T-cell (primary cell): ENCODE data around the gene LSM8. TPM values are rescaled to one million over a fixed set of nuclear protein-coding genes. Genes with fewer than 3 reads are reported as not detected.

Experiments
- ATAC-seq, 4 experiments: fragments of 200-7000 bp in 3 of 4; fragments of 150-1000 bp in 1 of 4; cut with Tn5 transposase; replicated peaks in 1 of 4; 1 replicate in 3 of 4; 2 replicates in 1 of 4; pipeline ENCODE4 v1.10.0; 2021; ENCODE audit warnings: moderate library complexity in 3 of 4, mild to moderate bottlenecking in 2 of 4, moderate number of reproducible peaks in 1 of 4
- CTCF ChIA-PET, 2 donors: fragments of 300-600 bp; sonication (Branson Sonifier 250); formaldehyde crosslinking; loops; one replicate each; lab custom pipeline; 2022; ENCODE audit warnings: antibody characterized with exemption in 2 of 2; lab: Charles Lee
- POLR2A ChIA-PET, 2 donors: fragments of 300-600 bp; sonication (Branson Sonifier 250); formaldehyde crosslinking; loops; one replicate each; lab custom pipeline; 2022; ENCODE audit warnings: antibody characterized with exemption in 2 of 2; lab: Charles Lee
- DNase-seq, 35 experiments: peaks; one replicate each; pipeline versions ENCODE4 v3.0.0 to v3.0.0-alpha.2; 2013 to 2023
- H3K27ac ChIP-seq: one replicate; pipeline ENCODE4 v1.5.1; 2013; ENCODE audit warnings: low read length
- H3K27me3 ChIP-seq, 2 experiments: replicated peaks in 1 of 2; 1 replicate in 1 of 2; 2 replicates in 1 of 2; pipeline versions ENCODE4 v1.6.1 to v1.7.0; 2013; ENCODE audit warnings: low read length in 1 of 2, mixed read lengths in 1 of 2; ENCODE audit not compliant: control insufficient read depth in 2 of 2, insufficient read depth in 2 of 2; ENCODE audit errors: extremely low read depth in 1 of 2
- H3K36me3 ChIP-seq, 2 donors: 1 replicate in 1 of 2; 2 replicates in 1 of 2; pipeline versions ENCODE4 v1.6.1 to v1.7.0; 2013; ENCODE audit warnings: low read length in 1 of 2; ENCODE audit not compliant: control insufficient read depth in 2 of 2, insufficient read depth in 1 of 2; ENCODE audit errors: extremely low read depth in 1 of 2
- H3K4me1 ChIP-seq, 2 experiments: 1 replicate in 1 of 2; 2 replicates in 1 of 2; pipeline versions ENCODE4 v1.6.1 to v1.7.0; 2013; ENCODE audit warnings: low read length in 2 of 2, mixed read lengths in 1 of 2; ENCODE audit not compliant: insufficient read depth in 2 of 2, control insufficient read depth in 1 of 2; ENCODE audit errors: extremely low read depth in 1 of 2
- H3K4me3 ChIP-seq, 2 donors: 1 replicate in 1 of 2; 2 replicates in 1 of 2; pipeline versions ENCODE4 v1.5.1 to v1.7.0; 2013; ENCODE audit warnings: mild to moderate bottlenecking in 2 of 2, low read length in 1 of 2, moderate library complexity in 1 of 2; ENCODE audit not compliant: control insufficient read depth in 1 of 2; ENCODE audit errors: extremely low read depth in 1 of 2
- H3K9me3 ChIP-seq: 2 replicates; pipeline ENCODE4 v1.7.0; 2013
- H3K27ac Mint-ChIP-seq, 2 donors: one replicate each; pipeline ENCODE4 v1.8.0; 2020 to 2021; ENCODE audit warnings: mild to moderate bottlenecking in 2 of 2, mixed read lengths in 2 of 2
- H3K27me3 Mint-ChIP-seq, 2 donors: one replicate each; pipeline ENCODE4 v1.8.0; 2021 to 2022; ENCODE audit warnings: mixed read lengths in 2 of 2
- H3K36me3 Mint-ChIP-seq: one replicate; pipeline ENCODE4 v1.8.0; 2021; ENCODE audit warnings: mixed read lengths
- H3K4me1 Mint-ChIP-seq, 3 donors: one replicate each; pipeline ENCODE4 v1.8.0; 2020 to 2022; ENCODE audit warnings: mixed read lengths in 3 of 3, mild to moderate bottlenecking in 1 of 3
- H3K4me3 Mint-ChIP-seq, 3 donors: one replicate each; pipeline ENCODE4 v1.8.0; 2020 to 2022; ENCODE audit warnings: mild to moderate bottlenecking in 3 of 3, mixed read lengths in 3 of 3, moderate library complexity in 3 of 3
- H3K9me3 Mint-ChIP-seq, 3 donors: one replicate each; pipeline ENCODE4 v1.8.0; 2020 to 2022; ENCODE audit warnings: mixed read lengths in 3 of 3
- WGBS: methylation state at CpG from one replicate; pipeline ENCODE4 v1.1.5; 2013; ENCODE audit warnings: missing lambda C conversion rate; ENCODE audit not compliant: insufficient coverage; 5-methylcytosine and 5-hydroxymethylcytosine counted together
- total RNA-seq, 35 experiments: library from RNA in 6 of 35; stranded (reverse) in 6 of 35; fragments of 120-200 nt in 1 of 35; gene quantifications; one replicate each; pipeline versions ENCODE4 v1.2.1 to v1.2.4 and lab custom pipeline; 2013 to 2026

LSM8 gene
- total RNA-seq, 5 donors from 2014 or later (not counting 1 experiment from before 2014, with no cell fraction given) = 31.0 to 57.9 (median 51.5) TPM

DNA sequence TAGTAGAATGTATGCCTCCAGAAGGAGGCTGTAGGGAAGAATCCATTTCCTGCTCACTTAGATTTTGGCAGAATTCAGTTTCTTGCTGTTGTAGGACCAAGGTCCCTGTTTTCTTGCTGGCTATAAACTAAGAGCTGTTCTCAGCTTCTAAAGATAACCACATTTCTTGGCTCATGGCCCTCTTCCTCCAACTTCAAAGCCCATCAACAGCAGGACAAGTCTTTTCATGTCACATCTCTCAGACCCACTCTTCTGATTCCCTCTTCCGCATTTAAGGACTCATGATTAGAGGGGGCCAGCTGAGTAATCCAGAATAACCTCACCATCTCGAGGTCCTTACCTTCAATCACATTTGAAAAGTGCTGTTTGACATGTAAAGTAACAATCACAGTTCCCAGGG lies 8.2 kb upstream of the LSM8 start:
- H3K4me3 ChIP-seq = no peak overlapping the region
- H3K4me1 ChIP-seq = no peaks in the 10 kb centered on the region
- Mint-ChIP-seq H3K4me3 (no peak overlapping the region), H3K27me3 (peaks cover 26 to 33% of the 10 kb centered on the region in 2 donors), H3K36me3 (no peaks in the 10 kb centered on the region), H3K27ac (no peak overlapping the region), H3K9me3 (no peaks in the 10 kb centered on the region), H3K4me1 (no peaks in the 10 kb centered on the region)
- no peaks in the 10 kb centered on the region for H3K36me3 ChIP-seq
- ChIA-PET CTCF (no interaction called here), POLR2A (no interaction called here)
- no peak for DNase-seq
- H3K27ac ChIP-seq = no peak overlapping the region
- H3K9me3 ChIP-seq = no peaks in the 10 kb centered on the region
- WGBS = no CpG with 5 or more reads among the region's 2 CpGs
- no peaks in the 10 kb centered on the region for H3K27me3 ChIP-seq
- ATAC-seq = no peak

DNA sequence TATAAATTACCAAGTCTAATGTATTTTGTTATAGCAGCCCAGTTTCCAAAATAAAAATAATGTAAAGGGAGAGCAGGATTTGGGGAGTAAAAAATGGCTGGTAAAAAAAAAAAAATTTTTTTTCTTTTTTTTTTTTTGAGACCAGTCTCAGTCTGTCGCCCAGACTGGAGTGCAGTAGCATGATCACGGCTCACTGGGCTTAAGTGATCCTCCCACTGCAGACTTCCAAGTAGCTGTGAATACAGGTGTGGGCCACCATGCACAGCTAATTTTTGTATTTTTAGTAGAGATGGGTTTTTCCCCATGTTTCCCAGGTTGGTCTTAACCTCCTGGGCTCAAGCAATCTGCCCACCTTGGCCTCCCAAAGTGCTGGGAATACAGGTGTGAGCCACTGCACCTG lies 4.8 kb upstream of the LSM8 start:
- ATAC-seq = no peak
- H3K27ac ChIP-seq = no peak overlapping the region
- H3K9me3 ChIP-seq = no peaks in the 10 kb centered on the region
- Mint-ChIP-seq H3K9me3 (peaks cover 0 to 4% (median 0%) of the 10 kb centered on the region in 3 donors), H3K4me1 (peaks cover 15 to 19% (median 17%) of the 10 kb centered on the region in 3 donors), H3K27me3 (peaks cover 3 to 15% of the 10 kb centered on the region in 2 donors), H3K4me3 (no peak overlapping the region), H3K36me3 (peaks cover 3% of the 10 kb centered on the region), H3K27ac (no peak overlapping the region)
- ChIA-PET CTCF (no interaction called here), POLR2A (no interaction called here)
- H3K4me1 ChIP-seq = peaks cover 0 to 6% of the 10 kb centered on the region in 2 experiments
- no CpG with 5 or more reads among the region's 2 CpGs for WGBS
- H3K4me3 ChIP-seq = no peak overlapping the region
- no peaks in the 10 kb centered on the region for H3K27me3 ChIP-seq
- DNase-seq = no peak
- no peaks in the 10 kb centered on the region for H3K36me3 ChIP-seq

DNA sequence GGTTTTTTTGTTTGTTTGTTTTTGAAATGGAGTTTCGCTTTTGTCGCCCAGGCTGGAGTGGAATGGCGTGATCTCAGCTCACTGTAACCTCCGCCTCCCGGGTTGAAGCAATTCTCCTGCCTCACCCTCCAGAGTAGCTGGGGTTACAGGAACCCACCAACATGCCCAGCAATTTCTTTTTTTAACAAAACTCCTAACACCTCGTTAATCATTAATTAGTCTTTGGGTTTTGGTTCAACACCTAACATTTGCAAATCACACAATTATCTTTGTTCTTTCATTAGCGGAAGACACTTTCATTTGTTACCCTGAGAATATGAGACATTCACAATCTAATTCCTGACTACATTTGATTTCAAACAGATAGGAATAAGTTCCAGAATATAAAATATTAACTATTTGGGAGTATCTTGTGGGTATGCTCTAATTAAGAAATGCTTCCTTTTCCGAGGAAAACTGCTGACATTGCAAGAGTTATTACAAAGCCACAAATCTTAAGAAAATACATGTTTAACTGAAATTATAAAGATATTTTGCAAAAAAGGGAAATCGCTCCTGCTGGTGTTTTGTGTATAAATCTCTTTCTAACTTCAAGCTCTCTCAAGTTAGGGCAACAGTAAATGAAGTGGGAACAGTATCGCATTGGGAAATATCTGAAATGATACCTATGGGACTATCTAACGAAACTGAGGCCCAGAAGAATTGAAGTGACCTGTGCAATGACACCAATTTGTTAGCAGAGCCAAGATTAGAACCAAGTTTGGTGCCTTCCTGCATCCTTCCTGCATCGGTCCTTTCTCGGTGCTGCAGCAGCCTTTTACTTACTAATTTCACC lies 1.2 kb upstream of the LSM8 start:
- Histone ChIP-seq H3K9me3 (no peaks in the 10 kb centered on the region), H3K36me3 (peaks cover 0 to 4% of the 10 kb centered on the region in 2 donors), H3K4me3 (peak overlapping the region; percentile 63 to 94), H3K27ac (peak overlapping the region; percentile 92), H3K27me3 (no peaks in the 10 kb centered on the region), H3K4me1 (peaks cover 5 to 21% of the 10 kb centered on the region in 2 experiments)
- 44% methylated on average over 2 of the region's 13 CpGs for WGBS
- peak overlapping the region; percentile 88 to 99 (median 93) for H3K4me3 Mint-ChIP-seq
- H3K27me3 Mint-ChIP-seq = no peaks in the 10 kb centered on the region
- ATAC-seq (no peak), DNase-seq (peak in 1 of 35 experiments; percentile 7)
- peaks cover 49 to 50% (median 49%) of the 10 kb centered on the region in 3 donors for H3K4me1 Mint-ChIP-seq
- H3K9me3 Mint-ChIP-seq = peaks cover 0 to 4% (median 0%) of the 10 kb centered on the region in 3 donors
- POLR2A ChIA-PET = no interaction called here
- H3K36me3 Mint-ChIP-seq = peaks cover 22% of the 10 kb centered on the region
- H3K27ac Mint-ChIP-seq = peak overlapping the region; percentile 97 to 99
- CTCF ChIA-PET = interaction anchor here in 1 of 2 donors (0.9 kb wide), 1 partner anchor 15 kb away, joined by 3 read pairs; no protein-coding TSS in a partner anchor

- H3K4me3 Mint-ChIP-seq = peak overlapping the region; percentile 88 to 99 (median 93)
- H3K9me3 Mint-ChIP-seq = peaks cover 0 to 4% (median 0%) of the 10 kb centered on the region in 3 donors
- H3K27ac ChIP-seq = peak overlapping the region; percentile 92
- H3K27ac Mint-ChIP-seq = peak overlapping the region; percentile 97 to 99
- ChIA-PET POLR2A (no interaction called here), CTCF (no interaction called here)
- H3K36me3 Mint-ChIP-seq = peaks cover 27% of the 10 kb centered on the region
- H3K4me1 Mint-ChIP-seq = peaks cover 52 to 54% (median 52%) of the 10 kb centered on the region in 3 donors
- H3K4me3 ChIP-seq = peak overlapping the region; percentile 63 to 94
- no peaks in the 10 kb centered on the region for H3K9me3 ChIP-seq
- ATAC-seq (peak; percentile 9 to 21 (median 14)), DNase-seq (peak in 14 of 35 experiments; percentile 0 to 25 (median 9))
- H3K36me3 ChIP-seq = peaks cover 0 to 7% of the 10 kb centered on the region in 2 donors
- peaks cover 5 to 21% of the 10 kb centered on the region in 2 experiments for H3K4me1 ChIP-seq
- H3K27me3 Mint-ChIP-seq = no peaks in the 10 kb centered on the region
- 1% methylated on average over 15 of the region's 15 CpGs for WGBS
- no peaks in the 10 kb centered on the region for H3K27me3 ChIP-seq
These were observed 557 bp upstream of the LSM8 start for GRCh38 chr7:118183428-118183785.

DNA sequence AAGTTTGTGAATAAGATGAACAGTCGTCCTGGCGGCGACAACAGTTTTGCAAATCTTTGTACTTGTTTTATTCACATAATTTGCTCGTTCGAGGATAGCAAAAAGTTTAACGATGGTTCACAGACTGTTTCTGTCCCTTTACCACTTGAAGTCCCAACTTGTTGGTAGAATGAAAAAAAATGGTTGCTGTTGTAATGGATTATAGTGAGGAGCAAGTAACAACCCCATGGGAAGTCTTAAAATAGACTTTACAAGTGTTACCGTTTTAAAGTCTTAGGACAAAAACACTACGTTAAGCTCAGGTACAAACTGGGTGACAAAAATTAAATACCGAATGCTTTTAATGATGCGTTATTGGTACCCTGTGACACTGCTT lies 589 bp downstream of the LSM8 start:
- H3K27me3 Mint-ChIP-seq = no peaks in the 10 kb centered on the region
- Histone ChIP-seq H3K9me3 (no peaks in the 10 kb centered on the region), H3K4me1 (peaks cover 5 to 21% of the 10 kb centered on the region in 2 experiments), H3K36me3 (peaks cover 0 to 17% of the 10 kb centered on the region in 2 donors), H3K4me3 (peak overlapping the region; percentile 63 to 94), H3K27me3 (no peaks in the 10 kb centered on the region), H3K27ac (peak overlapping the region; percentile 92)
- ChIA-PET CTCF (interaction anchor here in 1 of 2 donors (1.0 kb wide), 1 partner anchor 13 kb away, joined by 3 read pairs; no protein-coding TSS in a partner anchor), POLR2A (no interaction called here)
- H3K4me1 Mint-ChIP-seq = peaks cover 52 to 54% (median 52%) of the 10 kb centered on the region in 3 donors
- DNase-seq = no peak
- H3K27ac Mint-ChIP-seq = peak overlapping the region; percentile 97 to 99
- peaks cover 27% of the 10 kb centered on the region for H3K36me3 Mint-ChIP-seq
- H3K4me3 Mint-ChIP-seq = peak overlapping the region; percentile 88 to 99 (median 93)
- no peak for ATAC-seq
- H3K9me3 Mint-ChIP-seq = peaks cover 0 to 4% (median 0%) of the 10 kb centered on the region in 3 donors
- WGBS = 0% methylated on average over 1 of the region's 10 CpGs

- no peaks in the 10 kb centered on the region for H3K27me3 ChIP-seq
- H3K4me3 ChIP-seq = no peak overlapping the region
- H3K27ac Mint-ChIP-seq = peak overlapping the region; percentile 23 to 27
- H3K27me3 Mint-ChIP-seq = no peaks in the 10 kb centered on the region
- WGBS = no CpG with 5 or more reads among the region's 6 CpGs
- no peak for ATAC-seq
- CTCF ChIA-PET = interaction anchor here in 1 of 2 donors (1.0 to 1.2 kb wide), 3 partner anchors 9 to 31 kb away, joined by 3 read pairs; no protein-coding TSS in a partner anchor
- H3K9me3 Mint-ChIP-seq = peaks cover 0 to 4% (median 0%) of the 10 kb centered on the region in 3 donors
- no peak overlapping the region for H3K27ac ChIP-seq
- no peaks in the 10 kb centered on the region for H3K9me3 ChIP-seq
- POLR2A ChIA-PET = no interaction called here
- H3K36me3 Mint-ChIP-seq = peaks cover 27% of the 10 kb centered on the region
- DNase-seq = no peak
- peaks cover 5 to 21% of the 10 kb centered on the region in 2 experiments for H3K4me1 ChIP-seq
- peak overlapping the region; percentile 88 to 99 (median 93) for H3K4me3 Mint-ChIP-seq
- H3K36me3 ChIP-seq = peaks cover 0 to 24% of the 10 kb centered on the region in 2 donors
- peaks cover 52 to 55% (median 54%) of the 10 kb centered on the region in 3 donors for H3K4me1 Mint-ChIP-seq
These were observed 1.3 kb downstream of the LSM8 start for GRCh38 chr7:118185163-118185860.
